Vagina (tissue), 2 donors: Measurements from ENCODE around the gene ARFRP1. TPM values are rescaled to one million over a fixed set of nuclear protein-coding genes. Genes with fewer than 3 reads are reported as not detected.

Experiments used
- DNase-seq, 2 donors: peaks; one replicate each; pipeline ENCODE4 v3.0.0-alpha.2; 2017; ENCODE audit errors: extremely low spot score in 2 of 2
- H3K27ac ChIP-seq: fragments of 200-600 bp; sonication (generic); one replicate; pipeline ENCODE4 v1.5.1; 2019
- H3K27me3 ChIP-seq: fragments of 200-600 bp; sonication (generic); one replicate; pipeline ENCODE4 v1.5.1; 2019
- H3K36me3 ChIP-seq, 2 donors: fragments of 200-600 bp; sonication (generic); one replicate each; pipeline ENCODE4 v1.5.1; 2017 to 2019
- H3K4me1 ChIP-seq: fragments of 200-600 bp; sonication (generic); one replicate; pipeline ENCODE4 v1.5.1; 2019
- H3K4me3 ChIP-seq, 2 donors: fragments of 200-600 bp; sonication (generic); 1 replicate in 1 of 2; 2 replicates in 1 of 2; pipeline ENCODE4 v1.5.1; 2016 to 2019
- H3K9me3 ChIP-seq: fragments of 200-600 bp; sonication (generic); one replicate; pipeline ENCODE4 v1.5.1; 2019
- POLR2A ChIP-seq, 2 donors: fragments of 450-650 bp; IDR thresholded peaks; one replicate each; pipeline ENCODE4 v1.6.1; 2017; ENCODE audit warnings: antibody characterized with exemption in 2 of 2, mild to moderate bottlenecking in 2 of 2, moderate library complexity in 2 of 2
- POLR2AphosphoS5 ChIP-seq, 2 donors: sonication (generic); formaldehyde crosslinking; IDR thresholded peaks; one replicate each; pipeline ENCODE4 v1.9.0; 2017; ENCODE audit warnings: antibody characterized with exemption in 2 of 2, mild to moderate bottlenecking in 2 of 2, low read depth in 1 of 2; ENCODE audit not compliant: insufficient read depth in 1 of 2
- intact Hi-C: fragments of 100-400 bp; cut with DNase I; formaldehyde crosslinking; loops from one replicate; pipeline ENCODE4 v1.15.1; 2023
- total RNA-seq: library from RNA; depleted of rRNA; stranded (reverse); fragments of >200 nt; gene quantifications from one replicate; pipeline ENCODE4 v1.2.3, GENCODE V29; 2016
- TF ChIP-seq, protein P1 (sequence below), 3 experiments: fragments of 450-650 bp in 2 of 3; fragments of 200-600 bp in 1 of 3; sonication (generic) in 1 of 3; IDR thresholded peaks; one replicate each; pipeline ENCODE4 v1.5.1; 2017 to 2019; ENCODE audit warnings: antibody characterized with exemption in 3 of 3, mild to moderate bottlenecking in 2 of 3, moderate library complexity in 2 of 3

ARFRP1 gene
- total RNA-seq, 1 donor from 2014 or later: 30.9 TPM

DNA sequence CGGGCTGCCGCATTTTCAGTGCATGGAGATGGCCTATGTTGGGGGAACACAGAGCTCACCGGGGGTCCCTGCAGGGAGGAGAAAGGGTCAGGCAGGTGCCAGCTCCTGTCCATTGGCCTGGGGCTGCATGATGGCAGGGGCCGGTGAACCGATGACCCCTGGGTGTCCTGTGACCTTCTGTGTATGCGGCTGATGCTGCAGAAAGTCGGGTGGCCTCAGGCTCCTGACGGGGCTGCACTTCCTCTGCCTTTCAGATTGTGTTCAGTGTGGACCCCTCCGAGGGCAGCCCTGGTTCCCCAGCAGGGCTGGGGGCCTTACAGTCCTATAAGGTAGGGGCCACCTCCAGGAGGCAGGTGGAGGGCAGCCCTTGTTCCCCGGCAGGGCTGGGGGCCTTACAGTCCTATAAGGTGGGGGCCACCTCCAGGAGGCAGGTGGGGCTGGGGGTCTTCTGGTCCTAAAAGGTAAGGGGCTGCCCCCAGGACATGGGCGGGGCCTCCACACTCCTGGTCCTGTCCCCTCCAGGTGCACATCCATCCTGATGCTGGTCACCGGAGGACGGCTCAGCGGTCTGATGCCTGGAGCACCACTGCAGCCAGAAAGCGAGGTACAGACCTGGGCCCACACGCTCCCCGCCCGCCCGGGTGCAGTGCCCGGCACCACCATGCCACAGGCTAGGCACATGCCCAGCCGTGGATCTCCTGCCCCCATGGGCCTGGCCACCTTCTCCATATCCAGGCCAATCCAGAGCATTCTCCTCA is 22.3 kb downstream of the ARFRP1 start:
- no peak for TF ChIP-seq POLR2A (IDR thresholded peaks at IDR 0.05)
- TF ChIP-seq, protein P1, sequence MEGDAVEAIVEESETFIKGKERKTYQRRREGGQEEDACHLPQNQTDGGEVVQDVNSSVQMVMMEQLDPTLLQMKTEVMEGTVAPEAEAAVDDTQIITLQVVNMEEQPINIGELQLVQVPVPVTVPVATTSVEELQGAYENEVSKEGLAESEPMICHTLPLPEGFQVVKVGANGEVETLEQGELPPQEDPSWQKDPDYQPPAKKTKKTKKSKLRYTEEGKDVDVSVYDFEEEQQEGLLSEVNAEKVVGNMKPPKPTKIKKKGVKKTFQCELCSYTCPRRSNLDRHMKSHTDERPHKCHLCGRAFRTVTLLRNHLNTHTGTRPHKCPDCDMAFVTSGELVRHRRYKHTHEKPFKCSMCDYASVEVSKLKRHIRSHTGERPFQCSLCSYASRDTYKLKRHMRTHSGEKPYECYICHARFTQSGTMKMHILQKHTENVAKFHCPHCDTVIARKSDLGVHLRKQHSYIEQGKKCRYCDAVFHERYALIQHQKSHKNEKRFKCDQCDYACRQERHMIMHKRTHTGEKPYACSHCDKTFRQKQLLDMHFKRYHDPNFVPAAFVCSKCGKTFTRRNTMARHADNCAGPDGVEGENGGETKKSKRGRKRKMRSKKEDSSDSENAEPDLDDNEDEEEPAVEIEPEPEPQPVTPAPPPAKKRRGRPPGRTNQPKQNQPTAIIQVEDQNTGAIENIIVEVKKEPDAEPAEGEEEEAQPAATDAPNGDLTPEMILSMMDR (IDR thresholded peaks at IDR 0.05): no peak
- TF ChIP-seq POLR2AphosphoS5 (IDR thresholded peaks at IDR 0.05; ENCODE audit: insufficient read depth in 1 of 2, low read depth in 1 of 2): no peak
- no peak for DNase-seq
- H3K27ac ChIP-seq: peak overlapping the region; percentile 84
- H3K36me3 ChIP-seq: peaks cover 0 to under 1% of the 10 kb centered on the region in 2 donors
- no peak overlapping the region for H3K4me3 ChIP-seq
- intact Hi-C loops: no loop called here
- peaks cover 50% of the 10 kb centered on the region for H3K4me1 ChIP-seq
- no peaks in the 10 kb centered on the region for H3K27me3 ChIP-seq
- H3K9me3 ChIP-seq: no peaks in the 10 kb centered on the region

DNA sequence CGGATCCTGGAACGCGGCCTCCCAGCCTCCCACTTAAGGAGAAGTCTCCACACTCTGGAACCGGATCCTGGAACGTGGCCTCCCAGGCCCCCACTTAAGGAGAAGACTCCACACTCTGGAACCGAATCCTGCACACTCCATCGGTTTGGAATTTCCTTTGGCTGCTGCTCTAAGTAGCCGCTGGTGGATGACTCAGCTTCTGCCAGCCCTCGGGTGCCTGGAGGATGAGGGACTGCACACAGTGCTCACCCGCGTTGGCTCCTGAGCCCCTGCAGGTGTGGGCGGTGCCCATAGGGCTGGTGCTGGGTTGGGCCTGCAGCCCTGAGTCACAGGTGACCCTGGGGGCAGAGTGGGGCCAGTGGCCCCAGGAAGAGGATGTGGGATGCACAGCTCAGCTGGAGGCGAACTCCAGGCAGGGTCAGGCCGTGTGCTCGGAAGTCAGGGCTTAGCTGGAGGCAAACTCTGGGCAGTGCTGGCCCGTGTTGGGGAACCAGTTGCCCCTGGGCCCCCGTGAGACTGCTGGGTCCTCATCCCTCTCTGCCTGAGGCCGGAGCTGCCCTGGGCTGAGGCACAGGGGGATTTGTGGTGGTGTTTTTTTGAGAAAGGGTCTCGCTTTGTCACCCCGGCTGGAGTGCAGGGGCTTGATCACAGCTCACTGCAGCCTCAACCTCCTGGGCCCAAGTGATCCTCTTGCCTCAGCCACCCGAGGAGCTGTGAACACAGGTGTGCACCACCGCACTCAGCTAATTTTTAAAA is 25.2 kb downstream of the ARFRP1 start:
- Histone ChIP-seq H3K9me3 (no peaks in the 10 kb centered on the region), H3K27me3 (no peaks in the 10 kb centered on the region), H3K4me3 (no peak overlapping the region), H3K27ac (peak overlapping the region; percentile 88), H3K4me1 (peaks cover 44% of the 10 kb centered on the region), H3K36me3 (peaks cover 0 to 11% of the 10 kb centered on the region in 2 donors)
- intact Hi-C loops: no loop called here
- no peak for DNase-seq
- TF ChIP-seq POLR2AphosphoS5 (IDR thresholded peaks at IDR 0.05; ENCODE audit: insufficient read depth in 1 of 2, low read depth in 1 of 2) (peak; percentile 72 to 80), POLR2A (IDR thresholded peaks at IDR 0.05) (no peak)

DNA sequence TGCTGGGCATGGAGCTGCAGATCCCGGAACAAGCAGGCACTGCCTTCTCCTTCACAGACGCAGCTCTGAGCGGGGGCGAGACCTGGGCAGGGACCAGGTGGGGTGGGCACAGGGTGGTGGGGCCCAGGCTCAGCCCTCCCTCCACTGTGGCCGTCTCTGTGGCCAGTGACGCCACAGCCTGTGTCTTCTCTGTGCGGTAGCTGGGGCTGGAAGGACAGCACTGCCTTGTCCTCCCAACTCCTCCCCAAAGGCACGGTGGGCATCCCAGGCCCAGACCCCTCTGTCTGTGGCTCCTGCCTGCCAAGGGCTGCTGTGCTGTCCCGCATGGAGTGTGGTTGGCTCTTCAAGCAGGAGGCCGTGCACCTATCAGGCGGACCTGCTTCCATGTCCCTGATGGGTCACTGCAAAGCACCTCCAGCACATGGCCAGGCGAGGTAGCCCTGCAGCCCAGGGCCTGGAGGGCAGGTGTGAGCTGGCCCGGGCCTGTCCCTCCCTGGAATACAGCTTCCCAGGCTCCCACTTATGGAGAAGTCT is 26.1 kb downstream of the ARFRP1 start:
- TF ChIP-seq POLR2AphosphoS5 (IDR thresholded peaks at IDR 0.05; ENCODE audit: insufficient read depth in 1 of 2, low read depth in 1 of 2) (no peak), POLR2A (IDR thresholded peaks at IDR 0.05) (no peak)
- TF ChIP-seq, protein P1 (IDR thresholded peaks at IDR 0.05): no peak
- peaks cover 0 to 11% of the 10 kb centered on the region in 2 donors for H3K36me3 ChIP-seq
- DNase-seq: no peak
- intact Hi-C loops: no loop called here
- peaks cover 36% of the 10 kb centered on the region for H3K4me1 ChIP-seq
- no peaks in the 10 kb centered on the region for H3K9me3 ChIP-seq
- peak overlapping the region; percentile 88 for H3K27ac ChIP-seq
- no peak overlapping the region for H3K4me3 ChIP-seq
- no peaks in the 10 kb centered on the region for H3K27me3 ChIP-seq

DNA sequence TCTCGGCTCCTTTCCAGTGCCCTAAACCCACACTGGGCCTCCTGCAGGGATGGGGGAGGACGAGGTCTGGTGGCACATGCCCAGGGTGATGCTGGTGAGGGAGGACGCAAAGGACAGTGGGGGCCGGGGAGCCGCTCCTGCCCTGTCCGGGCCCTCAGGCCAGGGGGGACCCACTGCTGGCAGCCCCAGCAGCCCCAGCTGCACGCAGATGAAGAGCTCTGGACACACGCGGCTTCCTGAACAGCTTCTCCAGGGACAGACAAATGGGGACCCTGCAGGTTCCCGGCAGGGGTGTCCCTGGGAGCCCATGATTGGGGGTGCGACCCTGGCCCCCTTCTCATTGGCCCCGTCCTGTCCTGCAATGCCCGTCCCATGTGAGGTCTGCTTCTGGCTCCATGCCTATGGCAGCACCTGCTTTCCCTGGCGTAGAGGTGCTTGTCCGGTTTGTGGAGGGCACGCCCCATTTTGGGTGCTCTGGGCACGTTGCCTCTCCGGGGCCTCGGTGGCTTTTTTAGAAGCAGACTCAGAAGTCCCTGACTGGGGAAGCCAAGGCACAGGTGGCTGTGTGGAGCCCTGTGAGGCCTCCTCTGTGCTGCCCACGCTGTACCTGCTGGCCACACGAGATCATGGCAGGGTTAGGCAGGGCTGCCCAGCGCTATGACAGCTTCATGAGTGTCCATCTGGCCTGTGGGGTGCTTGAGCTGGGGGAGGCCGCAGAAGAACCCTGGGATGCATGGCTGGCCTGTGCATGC is 26.7 kb downstream of the ARFRP1 start:
- no peak for DNase-seq
- Histone ChIP-seq H3K27me3 (no peaks in the 10 kb centered on the region), H3K36me3 (peaks cover 0 to 11% of the 10 kb centered on the region in 2 donors), H3K4me3 (no peak overlapping the region), H3K27ac (peak overlapping the region; percentile 88), H3K4me1 (peaks cover 29% of the 10 kb centered on the region), H3K9me3 (no peaks in the 10 kb centered on the region)
- TF ChIP-seq POLR2AphosphoS5 (IDR thresholded peaks at IDR 0.05; ENCODE audit: insufficient read depth in 1 of 2, low read depth in 1 of 2): no peak
- TF ChIP-seq POLR2A (IDR thresholded peaks at IDR 0.05): no peak
- TF ChIP-seq, protein P1 (IDR thresholded peaks at IDR 0.05): no peak
- intact Hi-C loops: no loop called here

DNA sequence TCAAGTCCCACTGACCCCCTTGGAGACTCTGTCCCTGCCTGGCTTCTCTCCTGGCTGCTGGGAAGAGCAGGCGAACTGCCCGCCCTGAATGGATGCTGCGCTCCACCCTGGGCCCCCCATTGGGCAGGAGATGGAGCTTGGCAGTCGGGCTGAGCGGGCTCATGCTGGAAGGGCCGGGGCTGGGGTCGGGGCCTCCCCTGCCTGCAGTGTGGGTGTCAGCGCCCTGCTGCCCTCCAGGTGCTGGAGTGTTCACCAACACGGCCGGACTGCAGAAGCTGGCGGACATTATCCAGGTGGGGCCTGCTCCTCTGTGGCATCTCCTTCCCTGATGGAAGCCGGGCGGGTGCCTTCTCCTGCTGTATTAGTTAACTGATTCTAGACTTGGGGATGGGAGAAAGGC is 27.3 kb downstream of the ARFRP1 start:
- TF ChIP-seq POLR2A (IDR thresholded peaks at IDR 0.05): no peak
- TF ChIP-seq, protein P1 (IDR thresholded peaks at IDR 0.05): no peak
- TF ChIP-seq POLR2AphosphoS5 (IDR thresholded peaks at IDR 0.05; ENCODE audit: insufficient read depth in 1 of 2, low read depth in 1 of 2): no peak
- intact Hi-C loops: no loop called here
- Histone ChIP-seq H3K9me3 (no peaks in the 10 kb centered on the region), H3K36me3 (peaks cover 0 to 11% of the 10 kb centered on the region in 2 donors), H3K4me3 (no peak overlapping the region), H3K27ac (no peak overlapping the region), H3K4me1 (peaks cover 23% of the 10 kb centered on the region), H3K27me3 (no peaks in the 10 kb centered on the region)
- DNase-seq: no peak
